HL-60/S4 (cell line): Measurements from ENCODE around the gene C2orf81.
"Not testable (repeated sequence)": the region's sequence is repeated elsewhere in the genome, so short reads cannot be mapped to it uniquely, and the experiment has no call there.

Experiments
- in situ Hi-C: fragments of 300-500 bp; cut with MboI; formaldehyde crosslinking; loops from 2 replicates; pipeline ENCODE4 v1.14.3; 2022; ENCODE audit warnings: low sequenced_read_pairs

The C2orf81 gene

DNA sequence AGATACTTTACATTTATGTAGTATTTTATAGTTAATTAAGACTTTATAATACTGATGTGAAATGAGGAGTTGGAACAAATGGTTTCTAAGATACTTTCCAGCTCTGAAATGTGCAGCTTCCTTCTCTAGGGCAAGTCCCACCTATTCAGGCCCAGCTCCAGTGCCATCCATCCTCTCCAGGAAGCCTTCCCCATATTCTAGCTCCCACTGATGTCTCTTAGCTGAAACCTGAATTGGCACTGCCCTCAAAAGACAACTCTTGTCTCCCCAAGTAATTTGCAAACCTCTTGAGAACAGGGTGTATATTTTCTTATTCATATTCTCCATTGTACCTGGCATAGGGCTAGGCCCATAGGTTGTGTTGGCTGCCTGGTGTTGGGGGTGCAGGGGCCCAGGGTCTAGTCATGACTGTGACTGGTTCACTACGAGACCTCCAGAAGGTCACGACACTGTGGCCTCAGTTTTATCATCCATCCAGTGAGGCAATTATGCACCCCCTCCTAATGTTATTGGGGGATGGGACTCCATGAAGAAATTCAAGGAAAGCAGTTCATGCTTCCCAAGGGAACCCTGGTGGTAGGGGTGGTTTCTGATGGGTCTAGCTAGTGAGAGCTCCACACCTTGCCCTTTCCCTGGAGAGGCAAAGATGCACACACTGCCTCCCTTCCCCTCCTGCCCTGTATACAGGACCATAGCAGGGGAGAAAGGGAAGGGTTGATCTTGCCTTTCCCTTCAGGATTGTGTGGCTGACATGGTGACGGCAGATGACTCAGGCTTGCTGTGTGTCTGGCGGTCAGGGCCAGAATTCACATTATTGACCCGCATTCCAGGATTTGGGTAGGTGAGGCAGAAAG lies 2.9 kb upstream of the C2orf81 start:
- in situ Hi-C loops, result no loop called here

DNA sequence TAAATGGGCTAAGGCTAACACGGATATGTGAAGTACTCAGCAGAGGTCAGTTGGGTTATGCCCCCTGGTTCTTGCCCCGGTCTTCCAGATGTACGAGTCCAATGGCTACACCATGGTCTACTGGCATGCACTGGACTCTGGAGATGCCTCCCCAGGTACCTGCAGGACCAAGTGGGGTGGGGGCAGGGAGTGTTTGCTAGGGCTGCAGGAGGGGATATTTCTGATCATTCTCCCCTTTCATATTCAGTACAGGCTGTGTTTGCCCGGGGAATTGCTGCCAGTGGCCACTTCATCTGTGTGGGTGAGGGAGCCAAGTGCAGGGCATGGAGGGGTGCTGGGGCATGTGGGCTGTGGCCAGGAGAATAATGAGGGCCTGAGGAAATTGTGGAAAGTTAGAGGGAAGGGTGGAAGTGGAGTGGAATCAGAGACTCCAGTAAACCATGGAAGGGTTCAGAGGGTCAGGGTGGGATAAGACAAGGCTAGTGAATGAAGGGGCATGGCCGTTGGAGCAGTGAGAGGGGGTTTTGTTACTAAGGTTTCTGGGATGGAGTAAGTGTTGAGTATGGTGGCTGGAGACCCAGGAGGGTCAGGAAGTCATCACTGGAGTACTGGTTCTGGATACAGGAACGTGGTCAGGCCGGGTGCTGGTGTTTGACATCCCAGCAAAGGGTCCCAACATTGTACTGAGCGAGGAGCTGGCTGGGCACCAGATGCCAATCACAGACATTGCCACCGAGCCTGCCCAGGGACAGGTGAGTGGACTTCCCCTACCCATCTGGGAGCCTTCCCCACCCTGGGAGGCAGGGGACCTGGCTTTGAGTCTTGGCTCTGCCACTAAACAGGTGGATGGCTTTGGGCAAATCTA lies 2.0 kb upstream of the C2orf81 start:
- in situ Hi-C loops, result no loop called here

DNA sequence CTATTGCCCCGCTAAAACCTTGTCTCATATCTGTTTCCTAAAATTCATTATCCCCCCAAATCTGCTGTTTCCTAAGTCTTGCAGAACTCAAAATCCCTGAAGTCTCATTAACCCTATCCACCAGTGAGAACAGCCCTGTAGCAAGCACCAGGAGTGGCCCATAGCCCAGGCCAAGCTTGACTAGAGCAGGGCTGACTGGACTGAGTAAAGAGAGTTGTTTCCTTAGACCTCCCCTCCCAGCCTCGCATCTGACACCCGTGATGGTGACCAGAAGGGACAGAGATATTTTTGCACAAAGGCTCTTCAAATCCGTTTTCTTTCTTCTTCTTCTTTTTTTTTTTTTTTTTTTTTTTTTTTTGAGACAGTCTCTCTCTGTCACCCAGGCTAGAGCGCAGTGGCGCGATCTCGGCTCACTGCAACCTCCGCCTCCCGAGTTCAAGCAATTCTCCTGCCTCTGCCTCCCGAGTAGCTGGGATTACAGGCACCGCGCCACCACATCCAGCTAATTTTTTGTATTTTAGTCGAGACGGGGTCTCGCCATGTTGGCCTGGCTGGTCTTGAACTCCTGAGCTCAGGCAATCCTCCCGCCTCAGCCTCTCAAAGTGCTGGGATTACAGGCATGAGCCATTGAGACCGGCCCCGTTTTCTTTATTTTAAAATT lies 846 bp downstream of the C2orf81 start:
- in situ Hi-C loops, result not testable (repeated sequence)

DNA sequence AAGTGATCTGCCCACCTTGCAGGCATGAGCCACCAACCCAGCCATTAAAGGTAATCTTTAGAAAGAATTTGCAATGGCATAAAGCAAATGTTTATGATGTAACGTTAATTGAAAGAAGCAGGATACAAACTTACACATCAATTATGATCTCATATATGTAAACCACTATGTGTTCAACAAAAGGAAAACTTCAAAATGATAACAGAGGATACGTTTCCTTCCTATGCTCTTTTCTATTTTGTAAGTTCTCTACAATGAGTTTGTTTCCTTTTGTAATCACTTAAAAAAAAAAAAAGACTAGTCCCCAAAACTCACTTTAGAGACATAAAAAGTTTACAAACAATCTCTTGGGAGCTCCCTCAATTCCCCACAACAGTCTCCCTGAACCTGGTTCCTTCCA lies 1.4 kb downstream of the C2orf81 start:
- in situ Hi-C loops, result no loop called here

DNA sequence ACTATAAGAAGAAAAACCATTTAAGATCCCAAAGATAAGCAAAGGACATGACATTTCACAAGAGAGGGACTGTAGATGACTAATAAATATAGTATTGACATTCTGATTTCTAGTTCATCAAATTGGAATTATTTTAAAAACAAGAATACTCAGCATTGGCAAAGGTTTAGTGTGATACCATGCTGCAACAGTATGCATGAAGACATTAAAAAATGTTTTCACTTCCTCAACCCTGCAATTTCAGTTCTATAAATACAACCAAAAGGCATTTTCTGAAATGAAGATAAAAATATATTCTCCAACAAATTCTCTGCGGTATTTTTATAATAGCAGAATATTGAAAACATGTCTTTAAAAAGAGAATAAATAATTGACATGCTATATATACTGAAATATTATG lies 2.1 kb downstream of the C2orf81 start:
- in situ Hi-C loops, result no loop called here

DNA sequence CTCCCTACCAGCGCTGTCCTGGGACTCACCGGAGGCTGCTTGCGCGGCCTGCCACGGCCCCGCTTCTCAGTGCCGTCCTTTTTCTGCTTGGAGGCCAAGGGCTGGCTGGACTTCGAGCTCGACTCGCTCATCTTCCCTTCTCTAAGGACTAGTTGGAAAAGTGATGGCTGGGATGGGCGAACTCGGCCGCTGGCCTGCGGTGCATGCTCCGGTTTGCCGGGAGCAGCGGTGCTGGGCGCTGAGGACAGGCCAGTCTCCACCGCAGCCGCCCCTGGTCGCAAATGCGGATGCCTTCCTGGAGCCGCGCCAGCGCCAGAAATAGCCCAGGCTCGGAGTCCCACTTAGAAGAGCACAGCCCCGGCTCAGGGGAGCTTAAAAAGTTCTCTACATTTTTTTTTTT lies 3.1 kb downstream of the C2orf81 start:
- in situ Hi-C loops, result no loop called here

DNA sequence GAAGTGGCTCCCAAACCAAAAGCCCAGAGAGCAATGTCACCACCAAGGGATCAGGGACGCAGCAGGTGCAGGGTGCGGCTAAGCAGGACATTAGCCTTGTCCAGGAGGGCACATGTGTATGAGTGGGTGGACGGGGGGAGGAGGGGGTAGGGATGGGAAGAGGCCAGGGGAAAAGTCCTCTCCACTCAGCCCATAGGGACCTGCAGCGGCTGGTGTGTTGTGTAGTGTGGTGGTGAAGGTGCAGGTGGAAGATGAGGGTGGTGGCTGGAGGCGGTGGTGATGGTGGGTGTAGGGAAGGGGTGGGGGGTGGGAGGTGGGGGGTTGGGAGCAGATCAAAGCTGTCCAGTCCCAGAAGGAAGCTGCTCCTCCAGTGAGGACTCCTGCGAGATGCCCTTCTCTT lies 3.7 kb downstream of the C2orf81 start:
- in situ Hi-C loops, result no loop called here

DNA sequence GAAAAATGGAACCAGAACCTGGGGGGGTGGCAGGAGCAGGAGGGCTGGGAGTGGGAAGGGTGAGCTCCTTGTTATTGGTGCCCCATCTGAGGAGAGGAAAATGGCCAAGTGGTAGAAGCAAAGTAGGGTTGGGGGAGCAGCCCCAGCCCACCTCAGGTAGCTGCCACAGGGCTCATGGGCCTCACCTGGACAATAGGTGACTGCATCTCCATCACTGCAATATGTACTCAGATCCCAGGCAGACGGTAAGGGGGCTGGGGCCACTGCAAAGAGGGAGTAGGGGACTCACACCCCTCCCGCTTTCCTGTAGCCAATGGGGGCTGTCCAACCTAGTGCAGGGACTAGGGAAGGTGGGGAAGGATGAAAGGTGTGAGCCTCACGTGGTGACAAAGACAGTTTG lies 4.2 kb downstream of the C2orf81 start:
- in situ Hi-C loops, result no loop called here

DNA sequence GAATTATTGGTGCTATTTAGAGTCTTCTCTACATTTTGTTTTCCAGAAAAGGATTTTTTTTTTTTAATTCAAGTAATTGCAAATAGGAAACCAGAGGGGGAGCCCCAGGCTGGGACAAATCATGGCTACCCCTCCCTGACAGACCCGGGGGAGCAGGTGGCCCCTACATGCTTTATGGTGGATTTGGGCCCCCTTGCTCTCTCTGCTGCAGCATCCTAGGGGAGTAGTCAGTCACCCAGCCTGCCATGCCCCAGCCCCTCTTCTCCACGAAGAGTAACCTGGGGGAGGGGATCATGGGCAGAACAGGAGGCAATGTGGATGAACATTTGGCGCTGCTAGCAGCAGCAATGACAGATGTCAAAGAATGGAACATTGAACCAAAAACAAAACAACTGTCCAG lies 4.6 kb downstream of the C2orf81 start:
- in situ Hi-C loops, result no loop called here

DNA sequence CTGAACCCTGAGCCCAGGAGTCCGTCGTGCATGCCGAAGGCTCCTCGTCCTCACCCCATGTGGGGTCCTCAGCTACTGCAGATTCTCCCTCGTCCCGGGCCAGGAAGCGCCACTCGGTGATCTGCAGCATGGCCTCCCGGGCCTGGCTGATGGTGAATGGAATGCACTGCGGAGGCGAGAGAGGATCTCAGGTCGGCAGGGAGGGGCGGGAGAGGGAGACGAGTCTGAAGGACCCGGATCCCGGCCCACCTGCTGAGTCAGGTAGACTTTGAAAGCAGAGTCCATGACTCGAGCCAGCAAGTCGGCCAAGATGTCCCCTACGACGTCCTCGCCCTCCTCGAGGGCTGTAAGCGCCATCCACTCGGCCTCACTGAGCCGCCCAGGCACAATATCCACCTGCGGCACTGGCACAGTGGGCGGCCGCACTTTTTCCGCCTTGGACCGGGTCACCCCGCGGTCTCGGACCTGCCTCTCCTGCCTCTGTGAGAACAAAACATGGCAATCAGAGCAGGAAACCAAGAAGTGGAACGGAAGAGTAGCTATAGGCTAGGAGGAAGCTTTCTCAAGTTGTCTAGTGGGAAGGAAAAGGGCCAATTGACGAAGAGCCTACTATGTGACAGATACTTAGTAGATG lies 5.5 kb downstream of the C2orf81 start:
- in situ Hi-C loops, result no loop called here

DNA sequence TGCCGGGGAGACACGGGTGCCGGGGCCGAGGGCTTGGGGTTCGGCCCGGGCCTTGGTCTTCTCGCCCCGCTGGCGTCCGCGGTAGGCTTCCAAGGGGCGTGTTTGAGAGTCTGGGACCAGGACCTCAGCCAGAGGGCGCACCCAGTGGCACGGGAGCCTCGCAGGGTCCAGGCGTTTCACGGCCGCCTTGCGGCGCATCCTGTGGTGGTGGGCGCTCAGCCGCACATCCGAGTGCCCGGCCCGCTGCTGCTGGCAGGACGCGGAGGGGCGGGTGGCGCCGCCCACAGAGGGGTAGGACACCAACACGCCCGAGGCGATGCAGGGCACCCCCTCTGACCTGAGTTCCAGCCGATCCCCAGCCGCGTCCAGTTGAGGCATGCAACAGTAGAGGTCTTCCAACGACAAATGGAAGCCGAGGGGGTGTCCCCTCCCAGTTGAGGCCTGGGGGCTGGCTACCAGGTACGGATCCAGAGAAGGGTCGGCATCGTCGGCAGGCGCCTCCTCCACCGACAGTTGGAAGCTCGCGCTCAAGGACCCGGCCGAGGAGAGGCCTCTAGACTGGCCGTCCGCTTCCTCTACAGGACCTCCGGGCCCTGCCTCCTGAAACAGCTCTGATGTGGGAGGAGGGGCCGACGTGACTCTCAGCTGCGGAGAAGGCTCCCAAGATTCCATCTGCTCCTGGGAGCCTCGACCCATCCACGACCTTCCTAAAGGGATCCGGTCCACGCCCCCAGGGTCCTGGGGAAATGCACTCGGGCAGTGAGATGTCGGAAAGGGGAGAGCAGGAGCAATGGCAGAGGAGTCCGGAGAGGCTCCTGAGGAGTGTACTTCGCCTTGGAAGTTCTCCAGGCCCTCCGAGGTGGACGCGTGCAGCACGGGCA lies 6.3 kb downstream of the C2orf81 start:
- in situ Hi-C loops, result no loop called here

DNA sequence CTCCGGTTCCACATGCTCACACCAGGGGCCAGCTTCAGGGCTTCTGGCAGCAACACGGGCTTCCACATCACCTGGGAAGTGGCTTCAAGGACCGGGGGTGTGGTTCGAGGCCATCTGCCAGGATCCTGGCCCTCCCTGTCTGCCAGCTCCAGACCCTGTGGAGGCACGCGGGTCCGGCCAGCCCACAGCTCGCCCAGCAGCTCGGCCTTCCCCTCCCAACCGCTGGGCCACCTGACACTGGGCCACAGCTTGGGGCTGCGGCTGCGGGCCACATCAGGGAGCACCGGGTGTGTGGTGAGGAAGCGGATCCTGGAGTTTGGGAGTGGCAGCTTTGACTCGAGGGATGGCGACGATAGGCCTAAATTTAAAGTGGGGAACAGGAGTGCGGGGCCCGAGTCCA lies 7.0 kb downstream of the C2orf81 start:
- in situ Hi-C loops, result no loop called here

DNA sequence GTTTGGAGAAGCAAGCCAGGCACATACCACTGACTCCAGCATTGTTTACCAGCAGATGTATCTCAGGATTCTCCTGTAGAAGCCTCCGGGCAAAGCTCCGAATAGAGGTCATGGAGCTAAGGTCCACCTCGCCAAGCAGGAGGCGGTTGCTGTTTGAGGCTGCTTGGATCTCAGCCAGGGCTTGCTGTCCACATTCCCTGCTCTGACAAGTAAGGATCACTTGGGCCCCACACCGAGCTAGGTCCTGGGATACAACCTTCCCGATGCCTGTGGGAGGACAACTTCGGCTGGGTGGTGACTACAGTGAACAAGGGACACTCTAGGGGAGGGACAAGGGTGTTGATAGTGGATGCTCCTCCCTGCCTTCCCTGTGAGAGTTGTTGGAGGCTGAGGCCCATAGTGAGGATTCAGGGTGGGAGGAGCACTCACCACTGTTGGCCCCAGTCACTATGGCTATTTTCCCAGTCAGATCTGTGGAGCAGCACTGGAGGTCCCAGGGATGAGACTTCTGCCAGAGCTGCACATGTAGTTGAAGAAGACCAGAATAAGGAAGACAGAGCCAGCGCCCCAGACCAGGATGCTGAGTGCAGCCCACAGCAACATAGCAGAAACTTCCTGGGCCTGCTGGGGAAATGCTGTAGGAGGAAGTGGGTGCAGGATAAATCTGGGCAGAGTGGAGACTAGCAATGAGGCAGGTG lies 8.3 kb downstream of the C2orf81 start:
- in situ Hi-C loops, result no loop called here

DNA sequence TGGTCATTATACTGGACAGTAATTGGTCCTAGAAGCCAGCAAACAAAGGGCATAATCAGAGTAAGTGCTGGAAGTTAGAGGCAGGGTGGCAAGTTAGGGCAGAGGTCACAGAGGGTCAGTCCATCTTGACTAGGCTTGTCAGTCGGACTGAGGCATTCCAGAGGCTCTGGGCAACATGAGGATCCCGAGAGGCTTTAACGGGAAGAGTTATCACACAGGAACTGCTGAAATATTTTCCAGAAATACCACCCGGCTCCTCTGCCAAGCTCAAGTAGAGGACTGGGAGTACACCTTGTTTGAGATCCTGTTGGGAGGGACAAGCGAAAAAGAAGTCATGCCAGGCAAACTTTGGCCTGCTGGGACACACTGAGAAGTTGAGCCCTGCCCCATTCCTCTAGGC lies 13.7 kb downstream of the C2orf81 start:
- in situ Hi-C loops, result no loop called here

DNA sequence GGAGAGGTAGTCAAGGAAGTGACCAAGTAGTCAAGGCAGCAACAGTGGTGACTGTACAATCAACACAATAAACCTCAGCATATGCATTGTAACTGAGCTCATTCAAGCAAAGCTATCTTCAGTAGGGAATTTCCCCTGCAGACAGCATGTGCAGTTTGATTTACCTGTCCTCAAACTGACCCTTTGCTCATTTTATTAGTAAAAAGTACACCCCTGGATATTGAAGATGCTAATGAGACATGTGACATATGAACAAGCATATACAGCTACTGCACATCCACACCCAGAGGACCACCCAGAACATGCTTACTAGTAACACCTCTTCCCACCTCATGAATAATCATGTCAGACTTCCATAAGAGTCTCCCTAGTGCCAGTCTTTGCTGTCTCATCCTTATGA lies 15.4 kb downstream of the C2orf81 start:
- in situ Hi-C loops, result no loop called here

DNA sequence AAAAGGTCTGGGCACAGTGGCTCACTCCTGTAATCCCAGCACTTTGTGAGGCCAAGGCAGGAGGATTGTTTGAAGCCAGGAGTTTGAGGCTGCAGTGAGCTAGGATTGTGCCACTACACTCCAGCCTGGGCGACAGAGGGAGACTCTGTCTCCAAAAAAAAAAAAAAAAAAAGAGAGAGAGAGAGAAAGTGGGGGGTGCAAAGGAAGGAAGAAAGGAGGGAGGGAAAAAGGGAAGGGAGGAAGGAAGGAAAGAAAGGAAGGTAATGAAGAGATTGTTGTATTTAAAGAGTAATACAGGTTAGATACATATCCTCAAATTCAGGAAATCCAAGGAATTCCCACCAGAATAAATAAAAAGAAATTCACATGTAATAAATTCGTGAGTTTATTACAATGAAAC lies 19.5 kb downstream of the C2orf81 start:
- in situ Hi-C loops, result no loop called here

DNA sequence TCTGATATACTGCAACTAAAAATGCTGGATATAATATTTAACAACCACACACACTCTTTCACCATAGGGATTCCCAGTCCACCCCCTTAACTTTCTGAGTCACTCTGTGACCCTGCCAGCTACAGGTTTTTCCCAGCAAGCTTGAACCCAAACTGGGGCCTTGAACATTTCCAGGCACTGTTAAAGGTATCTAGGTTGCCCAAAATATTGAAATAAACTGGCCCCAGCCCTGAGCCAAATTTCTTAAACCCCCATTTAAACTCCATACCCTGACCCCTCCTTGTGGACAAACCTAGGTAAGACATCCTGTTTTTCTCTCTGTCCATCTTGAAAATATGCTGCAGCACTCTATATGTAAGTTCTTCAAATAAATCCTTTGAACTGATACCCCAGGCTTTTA lies 21.6 kb downstream of the C2orf81 start:
- in situ Hi-C loops, result no loop called here

DNA sequence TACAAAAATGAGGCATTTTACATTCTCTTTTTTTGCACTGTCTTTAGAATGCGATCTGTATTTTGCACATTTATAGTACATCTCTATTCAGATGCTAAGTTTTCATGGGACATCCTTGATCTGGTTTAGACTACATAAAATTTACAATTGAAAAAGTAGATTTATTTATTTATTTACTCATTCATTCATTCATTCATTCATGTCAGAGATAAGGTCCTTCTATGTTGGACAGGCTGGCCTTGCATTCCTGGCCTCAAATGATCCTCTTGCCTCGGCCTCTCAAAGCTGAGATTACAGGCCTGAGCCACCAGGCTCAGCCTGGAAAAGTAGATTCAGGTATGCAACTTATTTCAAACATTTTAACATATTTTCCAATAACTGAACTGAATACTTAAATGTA lies 25.3 kb downstream of the C2orf81 start:
- in situ Hi-C loops, result no loop called here

DNA sequence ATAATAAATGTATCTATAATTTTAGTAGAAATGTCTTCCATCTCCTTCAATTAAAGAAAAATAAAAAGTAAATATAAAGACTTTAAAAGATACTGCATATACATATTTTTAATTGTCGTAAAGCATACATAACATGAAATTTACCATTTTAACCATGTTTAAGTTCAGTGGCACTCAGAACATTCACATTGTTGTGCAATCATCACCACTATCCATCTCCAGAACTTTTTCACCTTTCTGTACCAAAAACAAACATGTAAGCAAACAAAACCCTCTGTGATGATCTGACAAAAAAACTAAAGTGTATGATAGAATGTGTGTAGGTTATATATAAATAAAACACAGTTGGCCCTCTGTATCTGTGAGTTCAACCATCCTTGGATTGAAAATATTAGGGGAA lies 27.9 kb downstream of the C2orf81 start:
- in situ Hi-C loops, result no loop called here

DNA sequence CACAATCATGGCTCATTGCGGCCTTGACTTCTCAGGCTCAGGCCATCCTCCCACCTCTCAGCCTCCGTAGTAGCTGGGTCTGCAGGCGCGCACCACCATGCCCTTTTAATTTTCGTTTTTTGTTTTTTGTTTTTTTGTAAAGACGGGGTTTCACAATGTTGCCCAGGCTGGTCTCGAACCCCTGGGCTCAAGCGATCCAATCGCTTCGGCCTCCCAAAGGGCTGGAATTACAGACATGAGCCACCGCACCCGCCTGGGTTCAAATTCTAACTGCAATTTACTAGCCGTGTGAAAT lies 29.0 kb downstream of the C2orf81 start:
- in situ Hi-C loops, result no loop called here
